ENCODE measurements around the gene ARHGAP24. TPM values are rescaled to one million over a fixed set of nuclear protein-coding genes. Genes with fewer than 3 reads are reported as not detected.

The ARHGAP24 gene
- total RNA-seq, 1 donor from 2014 or later = 11.1 TPM

DNA sequence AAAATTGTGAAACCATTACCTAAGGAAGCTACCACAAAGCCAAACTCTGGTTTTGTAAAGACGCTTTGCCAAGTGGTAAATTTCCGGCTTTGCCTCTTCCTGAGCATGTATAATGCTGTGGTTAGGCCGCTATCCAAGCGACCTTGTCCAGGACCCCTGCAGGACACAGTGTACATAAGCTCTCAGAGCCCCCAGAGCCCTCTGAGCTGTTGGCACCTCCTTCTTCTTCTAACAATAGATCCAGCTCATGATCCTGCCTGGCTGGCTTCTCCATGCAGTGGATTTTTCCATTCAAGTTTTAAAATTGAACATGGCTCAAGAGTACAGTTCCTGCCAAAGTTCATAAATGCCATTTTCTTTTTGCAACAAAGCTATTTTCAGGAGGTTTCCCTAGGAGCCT lies 558.2 kb downstream of the ARHGAP24 start:
- no peak for FAIRE-seq
- no peak for TF ChIP-seq CTCF (IDR thresholded peaks at IDR 0.05; ENCODE audit: insufficient read depth, low read length, severe bottlenecking)
- H3K4me3 ChIP-seq (ENCODE audit: low read depth, low read length) = no peak overlapping the region
- no peaks in the 10 kb centered on the region for H3K27me3 ChIP-seq (ENCODE audit: control insufficient read depth, insufficient read depth, low read length)
- H3K36me3 ChIP-seq (ENCODE audit: control insufficient read depth, insufficient read depth, low read length) = no peaks in the 10 kb centered on the region
- no peak for DNase-seq (ENCODE audit: low read depth)

DNA sequence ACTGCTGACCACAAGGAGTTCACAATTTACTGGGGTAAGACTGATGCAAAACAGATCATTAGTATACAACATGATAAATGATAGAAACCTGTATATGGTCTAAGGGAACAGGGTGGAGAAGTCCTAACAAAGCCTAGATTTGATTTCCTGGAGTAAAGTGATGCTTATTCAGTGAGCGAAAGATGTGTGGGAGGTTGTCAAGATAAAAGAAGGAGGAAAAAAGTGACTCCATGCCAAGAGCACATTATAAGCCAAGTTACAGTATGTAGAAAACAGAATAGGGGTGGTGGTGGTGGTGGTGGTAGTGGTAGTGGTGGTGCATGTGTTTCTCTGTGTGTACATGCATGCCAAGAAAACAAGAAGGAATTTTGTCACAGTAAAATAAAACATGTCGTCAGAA lies 559.7 kb downstream of the ARHGAP24 start:
- no peak for FAIRE-seq
- Histone ChIP-seq H3K27me3 (ENCODE audit: control insufficient read depth, insufficient read depth, low read length) (no peaks in the 10 kb centered on the region), H3K4me3 (ENCODE audit: low read depth, low read length) (no peak overlapping the region), H3K36me3 (ENCODE audit: control insufficient read depth, insufficient read depth, low read length) (no peaks in the 10 kb centered on the region)
- peak; percentile 22 for DNase-seq (ENCODE audit: low read depth)
- no peak for TF ChIP-seq CTCF (IDR thresholded peaks at IDR 0.05; ENCODE audit: insufficient read depth, low read length, severe bottlenecking)

DNA sequence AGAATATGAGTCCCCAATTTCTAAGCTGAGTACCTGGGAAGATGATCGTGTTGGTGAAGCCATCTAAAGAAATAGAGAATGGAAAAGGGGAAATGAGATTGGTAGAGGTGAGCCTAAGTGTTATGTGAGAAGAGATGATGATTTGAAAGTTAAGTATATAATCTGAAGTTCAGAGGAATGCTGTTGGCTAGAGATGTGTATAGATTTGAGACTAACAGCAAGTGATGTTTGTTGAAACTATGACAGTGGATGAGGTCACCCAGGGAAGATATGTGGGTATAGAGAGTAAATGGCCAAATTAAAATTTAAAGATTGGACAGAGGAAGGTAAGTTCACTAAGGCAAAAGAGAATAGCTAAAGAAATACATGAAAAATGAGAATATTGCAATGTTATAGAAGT lies 560.7 kb downstream of the ARHGAP24 start:
- TF ChIP-seq CTCF (IDR thresholded peaks at IDR 0.05; ENCODE audit: insufficient read depth, low read length, severe bottlenecking) = no peak
- H3K36me3 ChIP-seq (ENCODE audit: control insufficient read depth, insufficient read depth, low read length) = no peaks in the 10 kb centered on the region
- no peak overlapping the region for H3K4me3 ChIP-seq (ENCODE audit: low read depth, low read length)
- FAIRE-seq (no peak), DNase-seq (ENCODE audit: low read depth) (peak; percentile 82)
- H3K27me3 ChIP-seq (ENCODE audit: control insufficient read depth, insufficient read depth, low read length) = no peaks in the 10 kb centered on the region

GRCh38 chr4:86036736-86037135 lies 561.8 kb downstream of the ARHGAP24 start:
- Histone ChIP-seq H3K27me3 (ENCODE audit: control insufficient read depth, insufficient read depth, low read length) (no peaks in the 10 kb centered on the region), H3K36me3 (ENCODE audit: control insufficient read depth, insufficient read depth, low read length) (no peaks in the 10 kb centered on the region), H3K4me3 (ENCODE audit: low read depth, low read length) (no peak overlapping the region)
- DNase-seq (ENCODE audit: low read depth) = peak; percentile 90
- no peak for FAIRE-seq
- no peak for TF ChIP-seq CTCF (IDR thresholded peaks at IDR 0.05; ENCODE audit: insufficient read depth, low read length, severe bottlenecking)

- no peak for TF ChIP-seq CTCF (IDR thresholded peaks at IDR 0.05; ENCODE audit: insufficient read depth, low read length, severe bottlenecking)
- DNase-seq (ENCODE audit: low read depth) (no peak), FAIRE-seq (no peak)
- Histone ChIP-seq H3K27me3 (ENCODE audit: control insufficient read depth, insufficient read depth, low read length) (no peaks in the 10 kb centered on the region), H3K36me3 (ENCODE audit: control insufficient read depth, insufficient read depth, low read length) (no peaks in the 10 kb centered on the region), H3K4me3 (ENCODE audit: low read depth, low read length) (no peak overlapping the region)
These were observed 563.1 kb downstream of the ARHGAP24 start for GRCh38 chr4:86038037-86038436.

Measured in bronchial epithelial cell (primary cell).